Measurements from ENCODE around the gene CDRT4.

Gene CDRT4

GRCh38 chr17:15481481-15481880 is 14.1 kb upstream of the CDRT4 start:
- Histone ChIP-seq H3K27me3 (ENCODE audit: insufficient read depth, low read length, poor library complexity) (no peaks in the 10 kb centered on the region), H3K79me1 (ENCODE audit: low read length) (no peaks in the 10 kb centered on the region), H2BK15ac (replicated peaks; ENCODE audit: low read depth) (no peak overlapping the region), H3K27ac (ENCODE audit: low read depth, low read length) (no peak overlapping the region), H3K79me2 (ENCODE audit: control insufficient read depth, insufficient read depth, low read length) (no peaks in the 10 kb centered on the region), H2BK120ac (ENCODE audit: low read depth, low read length) (no peak overlapping the region), H3K4me3 (ENCODE audit: low read length) (no peak overlapping the region), H2AK5ac (ENCODE audit: low read length) (no peak overlapping the region), H3K4me2 (ENCODE audit: low read length) (no peak overlapping the region), H4K8ac (ENCODE audit: low read depth, low read length) (no peak overlapping the region), H2BK5ac (ENCODE audit: low read length) (no peak overlapping the region), H3K4me1 (ENCODE audit: control insufficient read depth, low read depth, low read length) (peaks cover 9% of the 10 kb centered on the region), H3K36me3 (ENCODE audit: control insufficient read depth, insufficient read depth, low read length) (no peaks in the 10 kb centered on the region), H3K18ac (ENCODE audit: low read length) (no peak overlapping the region), H3K56ac (ENCODE audit: low read length) (no peak overlapping the region), H4K5ac (ENCODE audit: low read length) (no peak overlapping the region), H3K9ac (ENCODE audit: low read length) (no peak overlapping the region), H3K4ac (ENCODE audit: low read depth, low read length) (no peak overlapping the region), H3K23ac (ENCODE audit: low read length) (no peak overlapping the region)
- no CpG with 5 or more reads among the region's 6 CpGs for WGBS (ENCODE audit: extremely low coverage, insufficient coverage, low lambda C conversion rate)
- DNase-seq: no peak

- H3K27me3 ChIP-seq (ENCODE audit: insufficient read depth, low read length, poor library complexity): no peaks in the 10 kb centered on the region
- H4K8ac ChIP-seq (ENCODE audit: low read depth, low read length): no peak overlapping the region
- no peak overlapping the region for H3K4me2 ChIP-seq (ENCODE audit: low read length)
- no peak overlapping the region for H2AK5ac ChIP-seq (ENCODE audit: low read length)
- no peak overlapping the region for H3K56ac ChIP-seq (ENCODE audit: low read length)
- H3K18ac ChIP-seq (ENCODE audit: low read length): no peak overlapping the region
- whole genome bisulfite sequencing (ENCODE audit: extremely low coverage, insufficient coverage, low lambda C conversion rate): no CpG with 5 or more reads among the region's 6 CpGs
- no peak overlapping the region for H2BK5ac ChIP-seq (ENCODE audit: low read length)
- H3K79me1 ChIP-seq (ENCODE audit: low read length): no peaks in the 10 kb centered on the region
- DNase-seq: no peak
- H3K4me1 ChIP-seq (ENCODE audit: control insufficient read depth, low read depth, low read length): peaks cover 6% of the 10 kb centered on the region
- H3K36me3 ChIP-seq (ENCODE audit: control insufficient read depth, insufficient read depth, low read length): no peaks in the 10 kb centered on the region
- H3K79me2 ChIP-seq (ENCODE audit: control insufficient read depth, insufficient read depth, low read length): no peaks in the 10 kb centered on the region
- no peak overlapping the region for H2BK120ac ChIP-seq (ENCODE audit: low read depth, low read length)
- H3K9ac ChIP-seq (ENCODE audit: low read length): no peak overlapping the region
- no peak overlapping the region for H3K4ac ChIP-seq (ENCODE audit: low read depth, low read length)
- no peak overlapping the region for H3K4me3 ChIP-seq (ENCODE audit: low read length)
- no peak overlapping the region for H4K5ac ChIP-seq (ENCODE audit: low read length)
- H3K23ac ChIP-seq (ENCODE audit: low read length): no peak overlapping the region
- H3K27ac ChIP-seq (ENCODE audit: low read depth, low read length): no peak overlapping the region
- no peak overlapping the region for H2BK15ac ChIP-seq (replicated peaks; ENCODE audit: low read depth)
Observed at GRCh38 chr17:15480204-15480603, 12.8 kb upstream of the CDRT4 start.

GRCh38 chr17:15479703-15480102 is 12.3 kb upstream of the CDRT4 start:
- Histone ChIP-seq H3K4ac (ENCODE audit: low read depth, low read length) (no peak overlapping the region), H2BK120ac (ENCODE audit: low read depth, low read length) (no peak overlapping the region), H3K36me3 (ENCODE audit: control insufficient read depth, insufficient read depth, low read length) (no peaks in the 10 kb centered on the region), H3K9ac (ENCODE audit: low read length) (no peak overlapping the region), H4K8ac (ENCODE audit: low read depth, low read length) (no peak overlapping the region), H2AK5ac (ENCODE audit: low read length) (no peak overlapping the region), H3K4me2 (ENCODE audit: low read length) (no peak overlapping the region), H2BK5ac (ENCODE audit: low read length) (no peak overlapping the region), H3K79me2 (ENCODE audit: control insufficient read depth, insufficient read depth, low read length) (no peaks in the 10 kb centered on the region), H3K18ac (ENCODE audit: low read length) (no peak overlapping the region), H3K4me3 (ENCODE audit: low read length) (no peak overlapping the region), H3K27me3 (ENCODE audit: insufficient read depth, low read length, poor library complexity) (no peaks in the 10 kb centered on the region), H3K23ac (ENCODE audit: low read length) (no peak overlapping the region), H3K79me1 (ENCODE audit: low read length) (no peaks in the 10 kb centered on the region), H3K4me1 (ENCODE audit: control insufficient read depth, low read depth, low read length) (peaks cover 4% of the 10 kb centered on the region), H3K27ac (ENCODE audit: low read depth, low read length) (no peak overlapping the region), H2BK15ac (replicated peaks; ENCODE audit: low read depth) (no peak overlapping the region), H3K56ac (ENCODE audit: low read length) (no peak overlapping the region), H4K5ac (ENCODE audit: low read length) (no peak overlapping the region)
- DNase-seq: no peak

GRCh38 chr17:15478845-15479244 is 11.4 kb upstream of the CDRT4 start:
- no peak overlapping the region for H3K23ac ChIP-seq (ENCODE audit: low read length)
- H4K8ac ChIP-seq (ENCODE audit: low read depth, low read length): no peak overlapping the region
- H3K4me2 ChIP-seq (ENCODE audit: low read length): no peak overlapping the region
- no peaks in the 10 kb centered on the region for H3K4me1 ChIP-seq (ENCODE audit: control insufficient read depth, low read depth, low read length)
- H3K9ac ChIP-seq (ENCODE audit: low read length): no peak overlapping the region
- H2AK5ac ChIP-seq (ENCODE audit: low read length): no peak overlapping the region
- H2BK5ac ChIP-seq (ENCODE audit: low read length): no peak overlapping the region
- no peak overlapping the region for H4K5ac ChIP-seq (ENCODE audit: low read length)
- H3K4ac ChIP-seq (ENCODE audit: low read depth, low read length): no peak overlapping the region
- H3K27me3 ChIP-seq (ENCODE audit: insufficient read depth, low read length, poor library complexity): no peaks in the 10 kb centered on the region
- no peak overlapping the region for H3K18ac ChIP-seq (ENCODE audit: low read length)
- H3K36me3 ChIP-seq (ENCODE audit: control insufficient read depth, insufficient read depth, low read length): no peaks in the 10 kb centered on the region
- H3K27ac ChIP-seq (ENCODE audit: low read depth, low read length): no peak overlapping the region
- WGBS (ENCODE audit: extremely low coverage, insufficient coverage, low lambda C conversion rate): no CpG with 5 or more reads among the region's 5 CpGs
- peak overlapping the region; percentile 27 for H3K56ac ChIP-seq (ENCODE audit: low read length)
- no peak overlapping the region for H3K4me3 ChIP-seq (ENCODE audit: low read length)
- no peak for DNase-seq
- H3K79me1 ChIP-seq (ENCODE audit: low read length): no peaks in the 10 kb centered on the region
- H3K79me2 ChIP-seq (ENCODE audit: control insufficient read depth, insufficient read depth, low read length): no peaks in the 10 kb centered on the region
- H2BK120ac ChIP-seq (ENCODE audit: low read depth, low read length): no peak overlapping the region
- H2BK15ac ChIP-seq (replicated peaks; ENCODE audit: low read depth): no peak overlapping the region

- Histone ChIP-seq H3K4me2 (ENCODE audit: low read length) (no peak overlapping the region), H3K4me3 (ENCODE audit: low read length) (no peak overlapping the region), H4K8ac (ENCODE audit: low read depth, low read length) (no peak overlapping the region), H3K27ac (ENCODE audit: low read depth, low read length) (no peak overlapping the region), H3K9ac (ENCODE audit: low read length) (no peak overlapping the region), H3K36me3 (ENCODE audit: control insufficient read depth, insufficient read depth, low read length) (no peaks in the 10 kb centered on the region), H3K4me1 (ENCODE audit: control insufficient read depth, low read depth, low read length) (no peaks in the 10 kb centered on the region), H3K4ac (ENCODE audit: low read depth, low read length) (no peak overlapping the region), H3K27me3 (ENCODE audit: insufficient read depth, low read length, poor library complexity) (no peaks in the 10 kb centered on the region), H3K79me1 (ENCODE audit: low read length) (no peaks in the 10 kb centered on the region), H3K79me2 (ENCODE audit: control insufficient read depth, insufficient read depth, low read length) (no peaks in the 10 kb centered on the region), H2BK15ac (replicated peaks; ENCODE audit: low read depth) (no peak overlapping the region), H3K23ac (ENCODE audit: low read length) (no peak overlapping the region), H3K56ac (ENCODE audit: low read length) (no peak overlapping the region), H3K18ac (ENCODE audit: low read length) (no peak overlapping the region), H2BK5ac (ENCODE audit: low read length) (no peak overlapping the region), H2AK5ac (ENCODE audit: low read length) (no peak overlapping the region), H2BK120ac (ENCODE audit: low read depth, low read length) (no peak overlapping the region), H4K5ac (ENCODE audit: low read length) (no peak overlapping the region)
- WGBS (ENCODE audit: extremely low coverage, insufficient coverage, low lambda C conversion rate): no CpG with 5 or more reads among the region's 8 CpGs
- no peak for DNase-seq
Observed at GRCh38 chr17:15475631-15476354, 8.4 kb upstream of the CDRT4 start.

- Histone ChIP-seq H3K56ac (ENCODE audit: low read length) (no peak overlapping the region), H4K8ac (ENCODE audit: low read depth, low read length) (no peak overlapping the region), H2BK15ac (replicated peaks; ENCODE audit: low read depth) (no peak overlapping the region), H2BK5ac (ENCODE audit: low read length) (no peak overlapping the region), H3K4me1 (ENCODE audit: control insufficient read depth, low read depth, low read length) (no peaks in the 10 kb centered on the region), H3K4ac (ENCODE audit: low read depth, low read length) (no peak overlapping the region), H3K18ac (ENCODE audit: low read length) (peak overlapping the region; percentile 30), H3K9ac (ENCODE audit: low read length) (no peak overlapping the region), H4K5ac (ENCODE audit: low read length) (no peak overlapping the region), H2BK120ac (ENCODE audit: low read depth, low read length) (no peak overlapping the region), H3K27ac (ENCODE audit: low read depth, low read length) (no peak overlapping the region), H3K27me3 (ENCODE audit: insufficient read depth, low read length, poor library complexity) (no peaks in the 10 kb centered on the region), H2AK5ac (ENCODE audit: low read length) (no peak overlapping the region), H3K36me3 (ENCODE audit: control insufficient read depth, insufficient read depth, low read length) (no peaks in the 10 kb centered on the region), H3K79me1 (ENCODE audit: low read length) (no peaks in the 10 kb centered on the region), H3K23ac (ENCODE audit: low read length) (no peak overlapping the region), H3K4me3 (ENCODE audit: low read length) (no peak overlapping the region), H3K4me2 (ENCODE audit: low read length) (no peak overlapping the region), H3K79me2 (ENCODE audit: control insufficient read depth, insufficient read depth, low read length) (no peaks in the 10 kb centered on the region)
- no peak for DNase-seq
- WGBS (ENCODE audit: extremely low coverage, insufficient coverage, low lambda C conversion rate): no CpG with 5 or more reads among the region's 3 CpGs
Observed at GRCh38 chr17:15472891-15473290, 5.5 kb upstream of the CDRT4 start.
